H1 (cell line): ENCODE results near the gene ICOSLG. TPM values are rescaled to one million over a fixed set of nuclear protein-coding genes. Genes with fewer than 3 reads are reported as not detected.
"Not testable (repeated sequence)": the region's sequence is repeated elsewhere in the genome, so short reads cannot be mapped to it uniquely, and the experiment has no call there.

Experiments used
- CTCF ChIA-PET: fragments of 300-600 bp; sonication (Branson Sonifier 250); formaldehyde crosslinking; loops from one replicate; lab custom pipeline; 2021; ENCODE audit not compliant: partially characterized antibody; lab: Charles Lee
- POLR2A ChIA-PET: fragments of 300-600 bp; sonication (Branson Sonifier 250); formaldehyde crosslinking; loops from one replicate; lab custom pipeline; 2021; ENCODE audit warnings: inconsistent platforms; ENCODE audit not compliant: partially characterized antibody; lab: Charles Lee
- DNase-seq, 2 experiments: peaks; one replicate each; pipeline versions ENCODE4 v3.0.0 to v3.0.0-alpha.2; 2010 to 2022; ENCODE audit warnings: low spot score in 2 of 2, low read depth in 1 of 2, mixed read lengths in 1 of 2
- FAIRE-seq: peaks from 2 replicates; lab custom pipeline; 2011; peaks lifted over from hg19 to GRCh38; lab: Jason Lieb, UNC
- H2AFZ ChIP-seq: 2 replicates; pipeline ENCODE4 v1.8.1; 2012; ENCODE audit warnings: low read length, inconsistent platforms
- H2AK5ac ChIP-seq: 2 replicates; pipeline ENCODE4 v1.6.1; 2013; ENCODE audit warnings: low read depth, low read length
- H2BK120ac ChIP-seq: replicated peaks from 2 replicates; pipeline ENCODE3; 2013; ENCODE audit warnings: low read depth, low read length, inconsistent platforms
- H2BK12ac ChIP-seq: 2 replicates; pipeline ENCODE4 v1.6.1; 2013; ENCODE audit warnings: low read depth, low read length
- H2BK15ac ChIP-seq: 2 replicates; pipeline ENCODE4 v1.6.1; 2013; ENCODE audit warnings: low read length
- H2BK20ac ChIP-seq: 2 replicates; pipeline ENCODE4 v1.6.1; 2013; ENCODE audit warnings: low read length
- H2BK5ac ChIP-seq: 2 replicates; pipeline ENCODE4 v1.6.1; 2013; ENCODE audit warnings: low read depth, low read length
- H3K14ac ChIP-seq: 2 replicates; pipeline ENCODE4 v1.6.1; 2013; ENCODE audit warnings: inconsistent platforms; ENCODE audit not compliant: insufficient read length
- H3K18ac ChIP-seq: 2 replicates; pipeline ENCODE4 v1.6.1; 2013; ENCODE audit warnings: low read length; ENCODE audit errors: extremely low read depth
- H3K23ac ChIP-seq: 2 replicates; pipeline ENCODE4 v1.6.1; 2013; ENCODE audit warnings: inconsistent platforms; ENCODE audit not compliant: insufficient read length
- H3K23me2 ChIP-seq: 2 replicates; pipeline ENCODE4 v1.6.1; 2013; ENCODE audit warnings: low read depth, low read length
- H3K27ac ChIP-seq: 2 replicates; pipeline ENCODE4 v1.6.1; 2011; ENCODE audit warnings: low read depth, low read length, inconsistent platforms
- H3K27me3 ChIP-seq, 4 experiments: replicated peaks in 1 of 4; 1 replicate in 1 of 4; 2 replicates in 3 of 4; pipeline versions ENCODE4 v1.6.1 to v1.8.1; 2011 to 2013; ENCODE audit warnings: low read length in 3 of 4, mild to moderate bottlenecking in 3 of 4, inconsistent platforms in 2 of 4, mixed read lengths in 2 of 4, moderate library complexity in 1 of 4; ENCODE audit not compliant: control insufficient read depth in 3 of 4, insufficient read depth in 3 of 4; ENCODE audit errors: extremely low read depth in 1 of 4
- H3K36me3 ChIP-seq, 4 experiments: 2 replicates each; pipeline versions ENCODE4 v1.6.1 to v1.8.1; 2011 to 2013; ENCODE audit warnings: mild to moderate bottlenecking in 4 of 4, low read length in 3 of 4, moderate library complexity in 2 of 4, control low read depth in 1 of 4, inconsistent platforms in 1 of 4; ENCODE audit not compliant: insufficient read depth in 4 of 4, control insufficient read depth in 2 of 4
- H3K4ac ChIP-seq: replicated peaks from 2 replicates; pipeline ENCODE3; 2013; ENCODE audit warnings: low read length, low read depth, mixed read lengths, inconsistent platforms; ENCODE audit not compliant: insufficient read length
- H3K4me1 ChIP-seq, 4 experiments: replicated peaks in 1 of 4; 1 replicate in 1 of 4; 2 replicates in 3 of 4; pipeline versions ENCODE4 v1.6.1 to v1.8.1; 2011 to 2013; ENCODE audit warnings: low read length in 3 of 4, inconsistent platforms in 2 of 4, mixed read lengths in 1 of 4; ENCODE audit not compliant: insufficient read depth in 4 of 4, control insufficient read depth in 3 of 4
- H3K4me2 ChIP-seq, 2 experiments: 2 replicates each; pipeline versions ENCODE4 v1.6.1 to v1.8.1; 2011 to 2013; ENCODE audit warnings: low read depth in 2 of 2, low read length in 2 of 2, control low read depth in 1 of 2, inconsistent platforms in 1 of 2, mild to moderate bottlenecking in 1 of 2; ENCODE audit not compliant: insufficient read depth in 1 of 2
- H3K4me3 ChIP-seq, 4 experiments: fragments of 200-600, 300-600 bp in 1 of 4; sonication (generic), shearing (Covaris generic), sonication (Bioruptor Twin) in 1 of 4; 2 replicates each; pipeline versions ENCODE4 v1.5.1 to v1.8.1; 2011 to 2016; ENCODE audit warnings: low read length in 4 of 4, low read depth in 3 of 4, control low read depth in 2 of 4, inconsistent platforms in 2 of 4, mild to moderate bottlenecking in 2 of 4, mixed read lengths in 1 of 4, moderate library complexity in 1 of 4; ENCODE audit not compliant: insufficient read depth in 2 of 4; ENCODE audit errors: extremely low read depth in 1 of 4
- H3K56ac ChIP-seq: replicated peaks from 2 replicates; pipeline ENCODE3; 2013; ENCODE audit warnings: low read depth, mild to moderate bottlenecking, mixed read lengths, low read length, inconsistent platforms; ENCODE audit not compliant: insufficient read length
- H3K79me1 ChIP-seq: 2 replicates; pipeline ENCODE4 v1.6.1; 2013; ENCODE audit warnings: low read depth, low read length, control low read depth
- H3K79me2 ChIP-seq, 2 experiments: 2 replicates each; pipeline versions ENCODE4 v1.6.1 to v1.8.1; 2012 to 2013; ENCODE audit warnings: low read length in 2 of 2, mild to moderate bottlenecking in 2 of 2, inconsistent platforms in 1 of 2; ENCODE audit not compliant: insufficient read depth in 2 of 2, control insufficient read depth in 1 of 2
- H3K9ac ChIP-seq, 4 experiments: replicated peaks in 1 of 4; 1 replicate in 1 of 4; 2 replicates in 3 of 4; pipeline versions ENCODE4 v1.6.1 to v1.8.1; 2011 to 2013; ENCODE audit warnings: low read depth in 3 of 4, low read length in 3 of 4, control low read depth in 2 of 4, mild to moderate bottlenecking in 2 of 4, moderate library complexity in 2 of 4, inconsistent platforms in 1 of 4; ENCODE audit errors: extremely low read depth in 1 of 4
- H3K9me3 ChIP-seq, 2 experiments: 2 replicates each; pipeline versions ENCODE4 v1.6.1 to v1.8.1; 2012 to 2013; ENCODE audit warnings: mild to moderate bottlenecking in 2 of 2, moderate library complexity in 2 of 2, control low read depth in 1 of 2, inconsistent platforms in 1 of 2, low read depth in 1 of 2, low read length in 1 of 2, mixed read lengths in 1 of 2; ENCODE audit not compliant: insufficient read depth in 2 of 2
- H4K20me1 ChIP-seq, 2 experiments: replicated peaks in 1 of 2; 2 replicates each; pipeline versions ENCODE3 to v1.8.1; 2011 to 2013; ENCODE audit warnings: inconsistent platforms in 2 of 2, low read length in 2 of 2, mild to moderate bottlenecking in 1 of 2; ENCODE audit not compliant: insufficient read depth in 2 of 2, control insufficient read depth in 1 of 2
- H4K5ac ChIP-seq: 2 replicates; pipeline ENCODE4 v1.6.1; 2013; ENCODE audit warnings: low read length, low read depth, mixed read lengths, inconsistent platforms; ENCODE audit not compliant: insufficient read length
- H4K8ac ChIP-seq: 2 replicates; pipeline ENCODE4 v1.8.0; 2013; ENCODE audit warnings: mild to moderate bottlenecking, moderate library complexity, low read length, inconsistent platforms; ENCODE audit not compliant: insufficient read depth; ENCODE audit errors: extremely low read depth
- H4K91ac ChIP-seq: replicated peaks from 2 replicates; pipeline ENCODE3; 2013; ENCODE audit warnings: low read length, mixed read lengths, inconsistent platforms; ENCODE audit not compliant: insufficient read length
- WGBS, 2 experiments: shearing (Covaris generic) in 1 of 2; methylation state at CpG; one replicate each; pipeline versions ENCODE4 v1.1.6 to v1.1.7; 2013 to 2015; ENCODE audit warnings: low lambda C conversion rate in 2 of 2, mixed read lengths in 2 of 2, inconsistent platforms in 1 of 2, low coverage in 1 of 2, missing lambda C conversion rate in 1 of 2; ENCODE audit not compliant: insufficient replicate concordance in 2 of 2, insufficient coverage in 1 of 2, insufficient read length in 1 of 2; ENCODE audit errors: extremely low coverage in 1 of 2, missing lambda C conversion rate in 1 of 2; 5-methylcytosine and 5-hydroxymethylcytosine counted together
- polyA plus RNA-seq, 7 experiments: library from polyadenylated mRNA; depleted of rRNA in 3 of 7; stranded (reverse) in 5 of 7; unstranded in 2 of 7; fragments of >200 nt in 5 of 7; fragments of 200-250 nt in 2 of 7; gene quantifications; 1 replicate in 5 of 7; 2 replicates in 1 of 7; 4 replicates in 1 of 7; pipeline versions ENCODE4 v1.2.1 to v1.2.3, GENCODE V29; 2011 to 2013; ENCODE audit warnings: missing spikeins in 2 of 7, mixed read lengths in 2 of 7
- total RNA-seq: library from RNA; stranded (reverse); fragmentation: NEBNext Ultra II Directional; extraction: Animal tissue kit (Norgen Biotek cat#: 25700); gene quantifications from 2 replicates; pipeline ENCODE4 v1.2.1, GENCODE V29; 2021

ICOSLG gene
- total and polyA plus RNA-seq, 2 of the 8 experiments (the other 6 are each of a cell fraction or from before 2014, with no cell fraction given) = 2.3 to 5.5 TPM

GRCh38 chr21:44197156-44197516 is 43.6 kb downstream of the ICOSLG start:
- H2BK120ac ChIP-seq, H3K18ac ChIP-seq, H3K14ac ChIP-seq, CTCF ChIA-PET, H3K79me1 ChIP-seq, H3K9me3 ChIP-seq, H3K4me3 ChIP-seq, H2BK20ac ChIP-seq, H3K23ac ChIP-seq, POLR2A ChIA-PET, H3K56ac ChIP-seq, H3K23me2 ChIP-seq, H2BK15ac ChIP-seq, H3K27me3 ChIP-seq, H2BK12ac ChIP-seq, H3K27ac ChIP-seq, H4K20me1 ChIP-seq, H3K36me3 ChIP-seq, H3K4me2 ChIP-seq, H4K91ac ChIP-seq, FAIRE-seq, H2AFZ ChIP-seq, H3K9ac ChIP-seq, H2BK5ac ChIP-seq, H3K79me2 ChIP-seq, H4K8ac ChIP-seq, H4K5ac ChIP-seq, DNase-seq, H3K4ac ChIP-seq, H3K4me1 ChIP-seq, H2AK5ac ChIP-seq: not testable (repeated sequence)
- WGBS, 2 experiments = no CpG with 5 or more reads among the region's 21 CpGs

GRCh38 chr21:44196212-44197155 is 44.3 kb downstream of the ICOSLG start:
- H3K9me3 ChIP-seq, CTCF ChIA-PET, H3K79me1 ChIP-seq, H3K56ac ChIP-seq, FAIRE-seq, H3K9ac ChIP-seq, H3K4me3 ChIP-seq, H3K14ac ChIP-seq, H2BK20ac ChIP-seq, H3K27me3 ChIP-seq, H2BK5ac ChIP-seq, H4K8ac ChIP-seq, H3K27ac ChIP-seq, H4K91ac ChIP-seq, H3K4ac ChIP-seq, H3K4me2 ChIP-seq, H3K18ac ChIP-seq, H4K5ac ChIP-seq, H2BK15ac ChIP-seq, POLR2A ChIA-PET, H3K79me2 ChIP-seq, H2BK120ac ChIP-seq, H2BK12ac ChIP-seq, H3K4me1 ChIP-seq, H2AK5ac ChIP-seq, H3K23ac ChIP-seq, H3K23me2 ChIP-seq, DNase-seq, H4K20me1 ChIP-seq, H2AFZ ChIP-seq, H3K36me3 ChIP-seq: not testable (repeated sequence)
- WGBS, 2 experiments = no CpG with 5 or more reads among the region's 22 CpGs
